Kidney capillary endothelial cell (primary cell): Measurements from ENCODE around the gene ENAM.

ENCODE experiments used
- DNase-seq: peaks from one replicate; pipeline ENCODE4 v3.0.0-alpha.2; 2018; ENCODE audit warnings: low spot score

ENAM gene

DNA sequence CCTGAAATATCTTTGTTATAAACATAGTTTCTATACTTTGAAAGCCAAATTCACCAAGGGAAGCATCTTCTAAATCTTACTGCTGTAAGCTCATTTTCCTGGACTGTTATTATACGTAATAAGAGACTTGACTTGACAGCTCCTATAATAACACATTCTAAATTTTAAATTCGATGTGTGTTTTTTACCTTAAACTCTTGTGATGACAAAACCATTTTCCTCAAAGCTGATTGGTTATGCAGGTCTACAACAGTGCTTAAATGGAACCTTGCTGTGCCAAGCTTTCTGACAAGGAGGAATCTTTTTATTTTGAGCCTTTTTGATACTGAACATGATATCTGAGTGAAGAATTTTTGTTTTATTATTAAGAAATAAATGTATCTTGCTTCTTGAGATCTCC is at the start of gene ENAM:
TSS of gene ENAM (plus strand) at position 301 of the 400 bp plus-strand sequence. CDS start 757 bp downstream, outside the sequence.
- no peak for DNase-seq

- DNase-seq, result no peak
Observed at GRCh38 chr4:70581980-70582379, 46.6 kb upstream of the ENAM start.

- DNase-seq, result no peak
Observed at GRCh38 chr4:70583952-70584834, 44.4 kb upstream of the ENAM start.

DNA sequence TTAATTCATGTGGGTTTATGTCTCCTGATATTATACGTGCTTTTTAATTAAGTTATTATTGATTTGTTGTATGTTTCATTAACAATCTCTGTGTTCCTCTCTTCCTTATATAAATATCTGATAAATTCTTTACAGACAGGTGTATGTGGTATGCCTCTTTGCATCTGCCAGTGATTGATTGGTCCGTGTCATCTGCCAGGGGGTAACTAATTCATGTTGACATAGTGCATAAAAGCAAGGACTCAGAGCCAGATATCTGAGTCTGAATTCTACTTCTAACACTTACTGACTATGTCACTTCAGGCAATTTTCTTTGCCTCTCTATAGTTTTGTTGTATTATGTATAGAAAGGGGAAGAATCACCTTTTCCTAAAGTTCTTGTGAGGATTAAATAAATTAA is 41.7 kb upstream of the ENAM start:
- no peak for DNase-seq

- DNase-seq, result no peak
Observed at GRCh38 chr4:70589785-70590184, 38.8 kb upstream of the ENAM start.

GRCh38 chr4:70591955-70592582 is 36.5 kb upstream of the ENAM start, which contains the start of gene AMBN:
Gene AMBN, plus strand, starts transcription at chr4:70592256. Its CDS starts 103 bp downstream, at chr4:70592359.
- DNase-seq, result no peak

DNA sequence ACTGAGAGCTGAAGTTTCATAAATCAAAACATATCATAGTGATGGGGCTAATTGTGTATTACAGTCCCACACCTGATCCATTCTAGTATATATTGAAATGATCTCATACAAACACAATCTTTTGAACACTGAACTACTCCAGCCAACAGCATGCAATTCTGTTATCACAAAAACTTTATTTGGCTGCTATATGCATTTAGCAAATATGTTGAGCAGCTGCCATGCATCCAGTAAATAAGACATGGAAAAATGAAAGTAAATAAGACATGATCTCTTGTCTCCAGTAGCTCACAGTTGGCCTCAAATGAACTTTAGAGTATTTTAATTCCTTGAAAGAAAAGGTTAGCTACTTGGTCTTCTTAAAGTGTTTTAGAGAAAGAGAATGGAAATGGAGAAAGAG is 34.3 kb upstream of the ENAM start:
- DNase-seq, result no peak

DNA sequence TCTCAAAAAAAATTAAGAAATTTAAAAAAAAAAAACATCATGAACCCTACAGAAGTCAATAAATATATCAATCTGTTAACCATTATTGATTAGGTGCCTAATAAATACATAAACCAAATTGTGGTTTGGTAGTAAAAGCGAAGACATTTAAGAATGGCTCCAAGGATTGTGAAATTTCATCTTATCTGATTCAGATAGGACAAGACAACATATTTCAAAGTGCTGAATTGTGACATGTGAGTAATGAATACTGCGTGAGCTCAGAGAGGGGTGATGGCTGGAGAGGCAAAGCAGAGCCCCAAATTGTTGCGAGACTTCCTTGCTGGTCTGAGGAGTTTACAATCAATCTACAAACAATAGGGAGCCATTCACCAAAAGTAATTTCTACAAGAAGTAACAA is 28.2 kb upstream of the ENAM start:
- DNase-seq, result no peak

DNA sequence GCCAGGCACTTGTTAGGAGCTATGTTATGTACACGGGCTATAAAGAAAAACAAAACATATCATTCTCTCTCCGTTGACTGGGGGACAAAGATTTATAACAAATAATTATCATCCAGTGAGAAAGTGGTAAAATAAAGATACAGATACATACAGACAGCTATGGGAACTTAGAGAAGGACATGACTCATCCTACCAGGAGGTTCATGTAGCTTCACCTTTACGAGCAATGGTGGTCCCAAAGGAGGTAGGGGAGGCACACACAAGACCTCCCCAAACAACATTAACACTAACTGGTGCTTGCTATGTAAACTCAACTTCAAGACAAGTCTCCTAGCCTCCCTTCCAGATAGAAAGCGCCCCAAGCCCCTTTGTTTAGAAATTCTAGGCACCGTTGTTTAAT is 27.6 kb upstream of the ENAM start:
- DNase-seq, result no peak

- DNase-seq, result peak; percentile 48
Observed at GRCh38 chr4:70601422-70602039, 27.0 kb upstream of the ENAM start.

DNA sequence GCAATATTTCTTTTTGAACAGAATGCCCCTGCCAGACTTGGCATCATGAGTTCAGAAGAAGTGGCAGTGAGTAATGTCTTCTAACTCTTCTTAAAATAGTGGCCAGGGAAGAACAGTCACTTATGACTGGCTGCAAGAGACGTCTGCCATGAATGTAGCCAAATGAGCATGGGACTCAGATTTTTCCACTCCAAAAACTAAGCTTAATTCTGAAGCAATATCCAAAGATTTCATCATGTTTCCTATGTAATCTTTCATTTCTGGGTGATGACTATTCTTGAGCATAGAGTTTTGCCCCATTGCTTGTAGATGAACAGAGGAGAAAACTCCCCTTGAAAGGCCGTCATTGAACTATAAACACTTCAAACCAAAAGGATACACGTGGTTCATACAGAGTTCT is 24.7 kb upstream of the ENAM start:
- no peak for DNase-seq

DNA sequence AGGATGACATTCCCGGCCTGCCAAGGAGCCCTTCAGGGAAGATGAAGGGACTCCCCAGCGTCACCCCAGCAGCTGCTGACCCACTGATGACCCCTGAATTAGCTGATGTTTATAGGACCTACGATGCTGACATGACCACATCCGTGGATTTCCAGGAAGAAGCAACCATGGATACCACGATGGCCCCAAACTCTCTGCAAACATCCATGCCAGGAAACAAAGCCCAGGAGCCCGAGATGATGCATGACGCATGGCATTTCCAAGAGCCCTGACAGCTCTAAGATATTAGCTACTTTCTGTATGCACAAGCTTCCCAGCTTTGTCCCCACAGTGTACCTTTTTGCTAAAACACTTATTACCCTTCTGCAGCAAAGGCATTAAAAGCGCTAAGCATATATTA is 22.1 kb upstream of the ENAM start:
- no peak for DNase-seq

GRCh38 chr4:70607334-70607853 is 21.1 kb upstream of the ENAM start:
- DNase-seq, result no peak

DNA sequence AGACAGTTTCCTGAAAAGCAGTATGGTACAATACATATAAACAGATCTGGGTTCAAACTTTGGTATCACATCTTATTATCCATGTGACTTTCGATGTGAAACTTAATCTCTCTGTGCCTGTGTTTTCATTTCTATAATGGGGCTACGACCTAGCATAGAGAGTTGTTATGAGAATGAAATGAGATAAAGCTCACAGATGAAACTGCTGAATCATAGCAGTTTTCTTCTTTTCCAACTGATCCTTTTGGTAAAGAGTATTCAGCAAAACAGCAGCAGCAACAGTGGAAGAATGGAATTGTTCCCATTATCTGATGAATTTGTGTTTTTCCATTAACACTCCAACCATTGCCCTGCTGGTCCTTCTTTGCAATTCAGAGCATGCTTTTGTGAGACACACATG is 20.2 kb upstream of the ENAM start:
- DNase-seq, result no peak

DNA sequence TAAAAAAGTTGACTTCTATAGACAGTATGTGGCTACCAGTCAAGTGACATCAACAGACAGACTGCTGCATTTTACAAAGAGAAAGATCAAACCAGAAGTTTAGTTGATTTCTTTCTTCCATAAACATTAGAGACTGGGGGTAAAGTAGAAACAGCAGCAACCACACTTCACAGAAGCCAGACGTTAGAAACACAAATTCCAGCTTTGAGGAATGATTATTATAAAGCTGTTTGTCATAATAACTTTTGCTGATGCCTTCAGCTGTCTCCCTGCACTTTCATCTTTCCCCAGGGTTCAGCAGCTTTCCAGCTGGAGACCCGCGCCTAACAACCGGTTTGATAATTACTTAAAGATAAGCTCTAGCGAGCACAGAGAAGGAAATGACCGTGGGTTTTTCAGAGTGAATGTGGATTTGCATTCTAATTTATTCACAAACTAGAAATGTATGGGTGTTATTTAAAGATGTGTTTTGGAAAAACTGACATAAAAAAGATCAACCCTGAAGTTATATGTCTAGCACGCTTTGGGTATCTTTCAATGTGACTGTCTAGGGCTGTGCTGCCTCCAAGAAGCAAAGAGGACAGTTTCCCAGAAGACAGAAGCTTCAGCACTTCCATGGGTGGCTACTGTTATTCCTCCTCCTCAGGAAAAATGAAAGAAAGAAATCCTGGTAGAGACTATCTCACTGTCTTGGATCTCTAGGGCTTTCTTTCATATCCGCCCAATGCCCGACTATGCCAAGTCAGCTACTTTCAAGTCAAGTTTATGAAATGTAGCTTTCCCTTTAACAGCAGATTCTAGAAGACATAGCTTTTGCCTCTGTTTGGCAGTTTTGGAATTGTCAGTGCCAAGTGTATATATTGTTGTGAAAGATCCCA is 15.0 kb upstream of the ENAM start:
- DNase-seq, result no peak

GRCh38 chr4:70614184-70614555 is 14.4 kb upstream of the ENAM start:
- DNase-seq, result no peak

DNA sequence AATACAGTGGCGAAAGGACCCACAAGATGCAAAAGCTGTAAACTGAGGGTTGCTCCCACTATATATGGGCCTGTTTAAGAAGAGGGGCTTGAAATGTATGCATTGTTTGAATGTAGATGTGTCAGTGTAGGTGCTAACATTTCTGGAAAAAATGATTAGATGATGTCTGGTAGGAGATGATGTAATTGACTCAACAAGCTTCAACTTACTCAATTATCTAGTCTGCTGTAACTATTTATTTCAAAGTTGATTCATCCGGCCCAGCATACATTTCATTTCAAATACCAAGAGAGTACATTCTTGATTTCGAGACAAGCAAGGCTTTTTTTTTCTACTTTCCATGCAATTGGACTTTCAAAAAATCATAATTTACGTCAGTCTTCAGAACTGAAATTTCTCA is 9.3 kb upstream of the ENAM start:
- no peak for DNase-seq

- DNase-seq, result no peak
Observed at GRCh38 chr4:70619778-70620177, 8.8 kb upstream of the ENAM start.

- DNase-seq, result no peak
Observed at GRCh38 chr4:70623323-70623722, 5.2 kb upstream of the ENAM start.

GRCh38 chr4:70624226-70624793 is 4.2 kb upstream of the ENAM start:
- no peak for DNase-seq

- no peak for DNase-seq
Observed at GRCh38 chr4:70627620-70628019, 924 bp upstream of the ENAM start.
